ENCODE results near the gene RAX. TPM values are rescaled to one million over a fixed set of nuclear protein-coding genes. Genes with fewer than 3 reads are reported as not detected.
A peak's percentile ranks its signal among the peaks of the same experiment; 100 is the strongest.
"Not testable (repeated sequence)": the region's sequence is repeated elsewhere in the genome, so short reads cannot be mapped to it uniquely, and the experiment has no call there.

The RAX gene
- polyA plus RNA-seq, 4 donors: not detected

GRCh38 chr18:59273759-59274532 is 692 bp upstream of the RAX start:
- no peak for DNase-seq (ENCODE audit: low read depth in 4 of 4, low spot score in 3 of 4)

- no peak for DNase-seq (ENCODE audit: low read depth in 4 of 4, low spot score in 3 of 4)
Observed at GRCh38 chr18:59272221-59272888, 899 bp downstream of the RAX start.

- DNase-seq (ENCODE audit: low read depth in 4 of 4, low spot score in 3 of 4): no peak
Observed at GRCh38 chr18:59271606-59272220, 1.5 kb downstream of the RAX start.

- DNase-seq (ENCODE audit: low read depth in 4 of 4, low spot score in 3 of 4): no peak
Observed at GRCh38 chr18:59270689-59271257, 2.5 kb downstream of the RAX start.

GRCh38 chr18:59269563-59270119 is 3.6 kb downstream of the RAX start:
- no peak for DNase-seq (ENCODE audit: low read depth in 4 of 4, low spot score in 3 of 4)

GRCh38 chr18:59268721-59269562 is 4.3 kb downstream of the RAX start:
- DNase-seq (ENCODE audit: low read depth in 4 of 4, low spot score in 3 of 4): peak in 1 of 4 donors; percentile 25

- DNase-seq (ENCODE audit: low read depth in 4 of 4, low spot score in 3 of 4): no peak
Observed at GRCh38 chr18:59268127-59268720, 5.0 kb downstream of the RAX start.

GRCh38 chr18:59267503-59268126 is 5.6 kb downstream of the RAX start:
- DNase-seq (ENCODE audit: low read depth in 4 of 4, low spot score in 3 of 4): no peak

GRCh38 chr18:59266886-59267502 is 6.3 kb downstream of the RAX start:
- no peak for DNase-seq (ENCODE audit: low read depth in 4 of 4, low spot score in 3 of 4)

GRCh38 chr18:59266459-59266858 is 6.8 kb downstream of the RAX start:
- DNase-seq (ENCODE audit: low read depth in 4 of 4, low spot score in 3 of 4): no peak

- no peak for DNase-seq (ENCODE audit: low read depth in 4 of 4, low spot score in 3 of 4)
Observed at GRCh38 chr18:59265974-59266369, 7.3 kb downstream of the RAX start.

GRCh38 chr18:59265246-59265973 is 7.8 kb downstream of the RAX start:
- no peak for DNase-seq (ENCODE audit: low read depth in 4 of 4, low spot score in 3 of 4)

GRCh38 chr18:59264651-59265245 is 8.5 kb downstream of the RAX start:
- DNase-seq (ENCODE audit: low read depth in 4 of 4, low spot score in 3 of 4): no peak

- no peak for DNase-seq (ENCODE audit: low read depth in 4 of 4, low spot score in 3 of 4)
Observed at GRCh38 chr18:59264121-59264571, 9.1 kb downstream of the RAX start.

- no peak for DNase-seq (ENCODE audit: low read depth in 4 of 4, low spot score in 3 of 4)
Observed at GRCh38 chr18:59263661-59264060, 9.6 kb downstream of the RAX start.

GRCh38 chr18:59262243-59262642 is 11.0 kb downstream of the RAX start:
- not testable (repeated sequence) for DNase-seq (ENCODE audit: low read depth in 4 of 4, low spot score in 3 of 4)

GRCh38 chr18:59261842-59262241 is 11.4 kb downstream of the RAX start:
- not testable (repeated sequence) for DNase-seq (ENCODE audit: low read depth in 4 of 4, low spot score in 3 of 4)

- not testable (repeated sequence) for DNase-seq (ENCODE audit: low read depth in 4 of 4, low spot score in 3 of 4)
Observed at GRCh38 chr18:59255491-59255890, 17.8 kb downstream of the RAX start.
